K562 (cell line): ENCODE results near the gene ITGAX. TPM values are rescaled to one million over a fixed set of nuclear protein-coding genes. Genes with fewer than 3 reads are reported as not detected.

Source experiments
- CEBPB ChIP-seq: fragments of 450-650 bp; IDR thresholded peaks from 2 replicates; pipeline ENCODE4 v1.6.1; 2016; ENCODE audit warnings: missing genetic modification characterization, missing compliant biosample characterization
- CTBP1 ChIP-seq: fragments of 450-650 bp; IDR thresholded peaks from 2 replicates; pipeline ENCODE4 v1.6.1; 2016; ENCODE audit warnings: borderline replicate concordance
- ILF3 ChIP-seq: fragments of 450-650 bp; IDR thresholded peaks from 2 replicates; pipeline ENCODE4 v1.6.1; 2018; ENCODE audit warnings: antibody characterized with exemption, mild to moderate bottlenecking, moderate library complexity, borderline replicate concordance
- MCM5 ChIP-seq: fragments of 450-650 bp; IDR thresholded peaks from 2 replicates; pipeline ENCODE4 v1.6.1; 2016; ENCODE audit warnings: low read depth
- PHF8 ChIP-seq: fragments of 200-600 bp; sonication (generic); IDR thresholded peaks from 2 replicates; pipeline ENCODE4 v1.6.1; 2012; ENCODE audit warnings: mixed run types, mild to moderate bottlenecking, inconsistent platforms, low read length, moderate library complexity, borderline replicate concordance
- TEAD1 ChIP-seq, 2 experiments: fragments of 450-650 bp in 1 of 2; sonication (generic) in 1 of 2; formaldehyde crosslinking; IDR thresholded peaks; 2 replicates each; pipeline versions ENCODE4 v1.4.0 to v1.8.0; 2020 to 2022; ENCODE audit warnings: mild to moderate bottlenecking in 2 of 2, missing genetic modification reagents in 1 of 2
- polyA plus RNA-seq, 8 experiments: library from polyadenylated mRNA; depleted of rRNA in 4 of 8; stranded (reverse) in 5 of 8; unstranded in 3 of 8; fragments of >200 nt; fragmentation: Nextera tagmentation in 2 of 8; fragmentation: Illumina TruSeq in 1 of 8; extraction: Ambion mirVana in 2 of 8; extraction: Trizol in 1 of 8; gene quantifications; 2 replicates each; pipeline versions ENCODE4 v1.2.1 to v1.2.3, GENCODE V29; 2011 to 2014; ENCODE audit warnings: inconsistent platforms in 1 of 8, missing spikeins in 1 of 8
- total RNA-seq, 7 experiments: library from RNA; depleted of rRNA in 6 of 7; stranded (reverse); fragments of >200 nt in 6 of 7; fragmentation: Illumina TruSeq in 2 of 7; extraction: Trizol in 2 of 7; gene quantifications; 2 replicates each; pipeline versions ENCODE4 v1.2.1 to v1.2.3, GENCODE V29; 2011 to 2021; ENCODE audit warnings: low replicate concordance in 1 of 7
- TF ChIP-seq, protein P1 (sequence below): fragments of 250-450 bp; sonication (Bioruptor Pico); IDR thresholded peaks from 2 replicates; pipeline ENCODE4 v1.5.0; 2022; ENCODE audit warnings: mild to moderate bottlenecking
- TF ChIP-seq, protein P2 (sequence below): fragments of 250-450 bp; sonication (Bioruptor Pico); IDR thresholded peaks from 2 replicates; pipeline ENCODE4 v1.4.0; 2020; ENCODE audit warnings: mild to moderate bottlenecking, moderate library complexity
- TF ChIP-seq, protein P3 (sequence below): fragments of 450-650 bp; formaldehyde crosslinking; IDR thresholded peaks from 2 replicates; pipeline ENCODE4 v1.4.0; 2020; ENCODE audit warnings: mild to moderate bottlenecking, moderate library complexity
- TF ChIP-seq, protein P4 (sequence below): sonication (generic); formaldehyde crosslinking; IDR thresholded peaks from 2 replicates; pipeline ENCODE4 v1.8.0; 2022; ENCODE audit warnings: missing genetic modification reagents, mild to moderate bottlenecking, moderate library complexity, borderline replicate concordance

Gene ITGAX
- total and polyA plus RNA-seq, 9 of the 15 experiments (the other 6 are each of a cell fraction or from before 2014, with no cell fraction given) = 0.03 to 0.58 (median 0.14) TPM

DNA sequence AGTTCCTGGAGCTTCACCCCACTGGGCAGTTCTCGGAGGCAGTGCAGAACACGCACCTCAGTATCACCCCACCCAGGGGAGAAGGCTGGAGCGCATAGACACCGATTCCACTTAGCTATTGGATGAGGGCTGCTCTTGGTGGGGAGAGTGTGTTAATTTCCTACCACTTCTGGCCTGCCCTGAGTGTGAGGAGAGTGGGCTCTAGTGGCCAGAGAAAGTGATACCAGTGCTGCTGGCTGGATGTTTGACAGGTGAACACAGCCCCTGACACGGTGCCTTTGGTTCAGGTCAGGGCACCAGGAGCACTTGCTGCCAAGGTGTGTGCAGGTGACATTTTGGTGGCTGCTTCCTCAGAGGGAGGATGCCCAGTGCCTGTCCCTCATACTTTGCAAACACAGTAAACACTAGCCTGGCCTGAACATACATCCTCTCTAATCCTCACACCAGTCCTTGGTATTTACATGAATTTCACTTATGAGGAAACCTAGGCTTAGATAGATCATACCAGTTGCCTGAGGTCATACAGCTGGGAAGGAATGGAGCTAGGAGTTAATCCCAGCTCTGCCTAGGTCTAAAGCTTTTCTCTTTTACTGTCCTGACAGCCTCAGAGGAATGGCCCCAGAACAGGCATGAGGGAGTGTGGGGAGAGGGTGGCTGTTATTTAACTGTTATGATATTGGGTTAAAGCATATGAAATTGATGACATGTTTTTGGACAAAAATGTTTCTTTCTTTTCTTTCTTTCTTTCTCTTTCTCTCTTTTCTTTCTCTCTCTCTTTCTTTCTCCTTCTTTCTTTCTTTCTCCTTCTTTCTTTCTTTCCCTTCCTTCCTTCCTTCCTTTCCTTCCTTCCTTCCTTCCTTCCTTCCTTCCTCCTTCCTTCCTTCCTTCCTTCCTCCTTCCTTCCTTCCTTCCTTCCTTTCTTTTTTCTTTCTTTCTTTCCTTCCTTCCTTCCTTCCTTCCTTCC is 21.0 kb upstream of the ITGAX start (continued):
- TF ChIP-seq, protein P1, sequence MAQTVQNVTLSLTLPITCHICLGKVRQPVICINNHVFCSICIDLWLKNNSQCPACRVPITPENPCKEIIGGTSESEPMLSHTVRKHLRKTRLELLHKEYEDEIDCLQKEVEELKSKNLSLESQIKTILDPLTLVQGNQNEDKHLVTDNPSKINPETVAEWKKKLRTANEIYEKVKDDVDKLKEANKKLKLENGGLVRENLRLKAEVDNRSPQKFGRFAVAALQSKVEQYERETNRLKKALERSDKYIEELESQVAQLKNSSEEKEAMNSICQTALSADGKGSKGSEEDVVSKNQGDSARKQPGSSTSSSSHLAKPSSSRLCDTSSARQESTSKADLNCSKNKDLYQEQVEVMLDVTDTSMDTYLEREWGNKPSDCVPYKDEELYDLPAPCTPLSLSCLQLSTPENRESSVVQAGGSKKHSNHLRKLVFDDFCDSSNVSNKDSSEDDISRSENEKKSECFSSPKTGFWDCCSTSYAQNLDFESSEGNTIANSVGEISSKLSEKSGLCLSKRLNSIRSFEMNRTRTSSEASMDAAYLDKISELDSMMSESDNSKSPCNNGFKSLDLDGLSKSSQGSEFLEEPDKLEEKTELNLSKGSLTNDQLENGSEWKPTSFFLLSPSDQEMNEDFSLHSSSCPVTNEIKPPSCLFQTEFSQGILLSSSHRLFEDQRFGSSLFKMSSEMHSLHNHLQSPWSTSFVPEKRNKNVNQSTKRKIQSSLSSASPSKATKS (CRISPR knock-in tag) = no peak
- TF ChIP-seq TEAD1 (CRISPR knock-in tag; IDR thresholded peaks at IDR 0.05) (no peak), ILF3 (no peak), PHF8 (no peak), CTBP1 (peak; percentile 28; the same call in 1 of the 2 replicates), MCM5 (no peak), CEBPB (tag) (no peak)
- TF ChIP-seq, protein P2, sequence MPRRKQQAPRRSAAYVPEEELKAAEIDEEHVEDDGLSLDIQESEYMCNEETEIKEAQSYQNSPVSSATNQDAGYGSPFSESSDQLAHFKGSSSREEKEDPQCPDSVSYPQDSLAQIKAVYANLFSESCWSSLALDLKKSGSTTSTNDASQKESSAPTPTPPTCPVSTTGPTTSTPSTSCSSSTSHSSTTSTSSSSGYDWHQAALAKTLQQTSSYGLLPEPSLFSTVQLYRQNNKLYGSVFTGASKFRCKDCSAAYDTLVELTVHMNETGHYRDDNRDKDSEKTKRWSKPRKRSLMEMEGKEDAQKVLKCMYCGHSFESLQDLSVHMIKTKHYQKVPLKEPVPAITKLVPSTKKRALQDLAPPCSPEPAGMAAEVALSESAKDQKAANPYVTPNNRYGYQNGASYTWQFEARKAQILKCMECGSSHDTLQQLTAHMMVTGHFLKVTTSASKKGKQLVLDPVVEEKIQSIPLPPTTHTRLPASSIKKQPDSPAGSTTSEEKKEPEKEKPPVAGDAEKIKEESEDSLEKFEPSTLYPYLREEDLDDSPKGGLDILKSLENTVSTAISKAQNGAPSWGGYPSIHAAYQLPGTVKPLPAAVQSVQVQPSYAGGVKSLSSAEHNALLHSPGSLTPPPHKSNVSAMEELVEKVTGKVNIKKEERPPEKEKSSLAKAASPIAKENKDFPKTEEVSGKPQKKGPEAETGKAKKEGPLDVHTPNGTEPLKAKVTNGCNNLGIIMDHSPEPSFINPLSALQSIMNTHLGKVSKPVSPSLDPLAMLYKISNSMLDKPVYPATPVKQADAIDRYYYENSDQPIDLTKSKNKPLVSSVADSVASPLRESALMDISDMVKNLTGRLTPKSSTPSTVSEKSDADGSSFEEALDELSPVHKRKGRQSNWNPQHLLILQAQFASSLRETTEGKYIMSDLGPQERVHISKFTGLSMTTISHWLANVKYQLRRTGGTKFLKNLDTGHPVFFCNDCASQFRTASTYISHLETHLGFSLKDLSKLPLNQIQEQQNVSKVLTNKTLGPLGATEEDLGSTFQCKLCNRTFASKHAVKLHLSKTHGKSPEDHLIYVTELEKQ = no peak
- TF ChIP-seq, protein P3, sequence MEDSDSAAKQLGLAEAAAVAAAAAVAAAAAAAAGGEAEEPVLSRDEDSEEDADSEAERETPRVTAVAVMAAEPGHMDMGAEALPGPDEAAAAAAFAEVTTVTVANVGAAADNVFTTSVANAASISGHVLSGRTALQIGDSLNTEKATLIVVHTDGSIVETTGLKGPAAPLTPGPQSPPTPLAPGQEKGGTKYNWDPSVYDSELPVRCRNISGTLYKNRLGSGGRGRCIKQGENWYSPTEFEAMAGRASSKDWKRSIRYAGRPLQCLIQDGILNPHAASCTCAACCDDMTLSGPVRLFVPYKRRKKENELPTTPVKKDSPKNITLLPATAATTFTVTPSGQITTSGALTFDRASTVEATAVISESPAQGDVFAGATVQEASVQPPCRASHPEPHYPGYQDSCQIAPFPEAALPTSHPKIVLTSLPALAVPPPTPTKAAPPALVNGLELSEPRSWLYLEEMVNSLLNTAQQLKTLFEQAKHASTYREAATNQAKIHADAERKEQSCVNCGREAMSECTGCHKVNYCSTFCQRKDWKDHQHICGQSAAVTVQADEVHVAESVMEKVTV (CRISPR knock-in tag) = peak; percentile 55
- TF ChIP-seq, protein P4, sequence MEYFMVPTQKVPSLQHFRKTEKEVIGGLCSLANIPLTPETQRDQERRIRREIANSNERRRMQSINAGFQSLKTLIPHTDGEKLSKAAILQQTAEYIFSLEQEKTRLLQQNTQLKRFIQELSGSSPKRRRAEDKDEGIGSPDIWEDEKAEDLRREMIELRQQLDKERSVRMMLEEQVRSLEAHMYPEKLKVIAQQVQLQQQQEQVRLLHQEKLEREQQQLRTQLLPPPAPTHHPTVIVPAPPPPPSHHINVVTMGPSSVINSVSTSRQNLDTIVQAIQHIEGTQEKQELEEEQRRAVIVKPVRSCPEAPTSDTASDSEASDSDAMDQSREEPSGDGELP (CRISPR knock-in tag) = 0 out of 2 replicates have a peak, but pooled peaks have one; percentile 17
